DOHH2 (cell line): ENCODE results near the gene GHDC.

Source experiments
- EZH2phosphoT487 ChIP-seq: fragments of 200-600 bp; sonication (generic); IDR thresholded peaks from 2 replicates; pipeline ENCODE4 v1.6.1; 2017; ENCODE audit warnings: borderline replicate concordance, mild to moderate bottlenecking, antibody characterized with exemption, low read length, moderate library complexity, mixed read lengths
- TF ChIP-seq, protein P1 (sequence below): fragments of 200-600 bp; sonication (generic); IDR thresholded peaks from one replicate; pipeline ENCODE4 v1.5.1; 2014; ENCODE audit warnings: antibody characterized with exemption, mild to moderate bottlenecking, low read depth, low read length; ENCODE audit not compliant: poor library complexity, severe bottlenecking

DNA sequence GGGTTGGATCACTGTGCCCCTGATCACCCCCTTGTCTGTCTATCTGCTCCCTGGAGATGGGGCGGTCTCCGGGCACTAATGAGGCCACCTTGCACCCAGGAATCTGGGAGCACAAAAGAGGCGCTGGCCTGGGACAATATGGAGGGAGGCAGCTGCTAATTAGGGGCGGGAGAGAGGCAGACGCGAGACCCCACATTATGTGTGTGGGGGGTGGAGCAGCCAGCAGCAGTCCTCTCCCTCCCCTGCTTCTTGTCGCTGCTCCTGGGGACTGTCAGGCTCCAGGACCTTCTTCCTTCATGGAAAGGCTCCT lies 8.7 kb downstream of the GHDC start:
- TF ChIP-seq, protein P1, sequence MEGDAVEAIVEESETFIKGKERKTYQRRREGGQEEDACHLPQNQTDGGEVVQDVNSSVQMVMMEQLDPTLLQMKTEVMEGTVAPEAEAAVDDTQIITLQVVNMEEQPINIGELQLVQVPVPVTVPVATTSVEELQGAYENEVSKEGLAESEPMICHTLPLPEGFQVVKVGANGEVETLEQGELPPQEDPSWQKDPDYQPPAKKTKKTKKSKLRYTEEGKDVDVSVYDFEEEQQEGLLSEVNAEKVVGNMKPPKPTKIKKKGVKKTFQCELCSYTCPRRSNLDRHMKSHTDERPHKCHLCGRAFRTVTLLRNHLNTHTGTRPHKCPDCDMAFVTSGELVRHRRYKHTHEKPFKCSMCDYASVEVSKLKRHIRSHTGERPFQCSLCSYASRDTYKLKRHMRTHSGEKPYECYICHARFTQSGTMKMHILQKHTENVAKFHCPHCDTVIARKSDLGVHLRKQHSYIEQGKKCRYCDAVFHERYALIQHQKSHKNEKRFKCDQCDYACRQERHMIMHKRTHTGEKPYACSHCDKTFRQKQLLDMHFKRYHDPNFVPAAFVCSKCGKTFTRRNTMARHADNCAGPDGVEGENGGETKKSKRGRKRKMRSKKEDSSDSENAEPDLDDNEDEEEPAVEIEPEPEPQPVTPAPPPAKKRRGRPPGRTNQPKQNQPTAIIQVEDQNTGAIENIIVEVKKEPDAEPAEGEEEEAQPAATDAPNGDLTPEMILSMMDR, result no peak
- TF ChIP-seq EZH2phosphoT487, result no peak
